OCI-LY7 (cell line): ENCODE measurements around the gene TPSG1. TPM values are rescaled to one million over a fixed set of nuclear protein-coding genes. Genes with fewer than 3 reads are reported as not detected.

Experiments
- Bru-seq: library from RNA; stranded (reverse); fragments of 400-500 nt; gene quantifications from one replicate; lab custom pipeline; 2021; lab: Mats Ljungman, UMichigan
- BruChase-seq, 2 experiments: library from RNA; stranded (reverse); fragments of 400-500 nt; gene quantifications; one replicate each; lab custom pipeline; 2021; lab: Mats Ljungman, UMichigan
- BruUV-seq: library from RNA; stranded (reverse); fragments of 400-500 nt; replicated peaks from 2 replicates; lab custom pipeline; 2021; lab: Mats Ljungman, UMichigan
- CTCF ChIA-PET: fragments of 300-600 bp; sonication (Branson Sonifier 250); formaldehyde crosslinking; loops from one replicate; lab custom pipeline; 2022; ENCODE audit warnings: antibody characterized with exemption; ENCODE audit not compliant: unreplicated experiment; lab: Charles Lee
- POLR2A ChIA-PET: fragments of 300-600 bp; sonication (Branson Sonifier 250); formaldehyde crosslinking; loops from one replicate; lab custom pipeline; 2022; ENCODE audit warnings: antibody characterized with exemption; lab: Charles Lee
- DNase-seq: peaks from one replicate; pipeline ENCODE4 v3.0.0-alpha.2; 2015; ENCODE audit warnings: low spot score
- H2AFZ ChIP-seq: fragments of 200-600 bp; sonication (generic), shearing (Covaris generic); 2 replicates; pipeline ENCODE4 v1.6.1; 2014; ENCODE audit warnings: mild to moderate bottlenecking, antibody characterized with exemption, low read length, moderate library complexity
- H3K27ac ChIP-seq: fragments of 200-600 bp; sonication (generic); 2 replicates; pipeline ENCODE4 v1.5.1; 2014; ENCODE audit warnings: mixed run types, low read depth, mild to moderate bottlenecking, moderate library complexity, low read length, inconsistent platforms; ENCODE audit not compliant: poor library complexity, severe bottlenecking
- H3K36me3 ChIP-seq: fragments of 200-600 bp; sonication (generic); 2 replicates; pipeline ENCODE4 v1.6.1; 2014; ENCODE audit warnings: mild to moderate bottlenecking, antibody characterized with exemption, low read length, moderate library complexity, mixed read lengths; ENCODE audit not compliant: insufficient read depth
- H3K4me1 ChIP-seq: fragments of 200-600 bp; sonication (generic); 2 replicates; pipeline ENCODE4 v1.5.1; 2014; ENCODE audit warnings: mild to moderate bottlenecking, low read length; ENCODE audit not compliant: insufficient read depth, poor library complexity, severe bottlenecking
- H3K4me2 ChIP-seq: fragments of 200-600 bp; sonication (generic); 2 replicates; pipeline ENCODE4 v1.6.1; 2014; ENCODE audit warnings: mild to moderate bottlenecking, low read length
- H3K4me3 ChIP-seq: fragments of 200-600 bp; sonication (generic); 2 replicates; pipeline ENCODE4 v1.5.1; 2014; ENCODE audit warnings: mild to moderate bottlenecking, low read depth, low read length; ENCODE audit not compliant: poor library complexity, severe bottlenecking
- H3K79me2 ChIP-seq: fragments of 200-600 bp; sonication (generic); 2 replicates; pipeline ENCODE4 v1.6.1; 2016; ENCODE audit warnings: low read depth, mild to moderate bottlenecking, low read length, moderate library complexity, mixed read lengths; ENCODE audit not compliant: insufficient read depth
- H3K9me2 ChIP-seq: fragments of 200-600 bp; sonication (generic); 2 replicates; pipeline ENCODE4 v1.6.1; 2016; ENCODE audit warnings: mild to moderate bottlenecking, low read length, mixed read lengths; ENCODE audit not compliant: insufficient read depth
- H3K9me3 ChIP-seq: fragments of 200-600 bp; sonication (generic); 2 replicates; pipeline ENCODE4 v1.6.1; 2014; ENCODE audit warnings: mild to moderate bottlenecking, mixed run types, low read length, mixed read lengths
- H4K20me1 ChIP-seq: fragments of 200-600 bp; sonication (generic); 2 replicates; pipeline ENCODE4 v1.6.1; 2014; ENCODE audit warnings: mild to moderate bottlenecking, antibody characterized with exemption, low read length, moderate library complexity, mixed read lengths; ENCODE audit not compliant: insufficient read depth
- EZH2phosphoT487 ChIP-seq: fragments of 200-600 bp; sonication (generic); IDR thresholded peaks from 2 replicates; pipeline ENCODE4 v1.6.1; 2018; ENCODE audit warnings: low read depth, borderline replicate concordance, mild to moderate bottlenecking, mixed run types, antibody characterized with exemption, low read length, moderate library complexity, mixed read lengths
- intact Hi-C: fragments of 100-400 bp; cut with micrococcal nuclease; formaldehyde crosslinking; loops from one replicate; pipeline ENCODE4 v1.10.0; 2022; ENCODE audit not compliant: unreplicated experiment
- long read RNA-seq: library from polyadenylated mRNA; stranded (forward); transcript quantifications from one replicate; pipeline ENCODE4 v2.0.0, GENCODE V29; 2022
- total RNA-seq, 2 experiments: library from RNA; depleted of rRNA in 1 of 2; stranded (reverse); fragments of >200 nt in 1 of 2; shearing (Covaris generic) in 1 of 2; gene quantifications; 2 replicates each; pipeline ENCODE4 v1.2.3, GENCODE V29; 2014 to 2022
- TF ChIP-seq, protein P1 (sequence below): fragments of 200-600 bp; sonication (generic); conservative IDR thresholded peaks from 2 replicates; pipeline ENCODE4 v1.5.1; 2014; ENCODE audit warnings: mild to moderate bottlenecking, antibody characterized with exemption, low read length, moderate library complexity, mixed read lengths

Gene TPSG1
- total RNA-seq (2014; rRNA removed; shearing (Covaris generic)), result not detected in 2 replicates
- not detected in 2 replicates for total RNA-seq (2022)
- not detected for Bru-seq, nascent RNA
- not detected for BruChase-seq, experiment 1, labeled RNA remaining after a 6-hour chase
- not detected for BruChase-seq, experiment 2, labeled RNA remaining after a 2-hour chase
- long read RNA-seq, result 0 reads

DNA sequence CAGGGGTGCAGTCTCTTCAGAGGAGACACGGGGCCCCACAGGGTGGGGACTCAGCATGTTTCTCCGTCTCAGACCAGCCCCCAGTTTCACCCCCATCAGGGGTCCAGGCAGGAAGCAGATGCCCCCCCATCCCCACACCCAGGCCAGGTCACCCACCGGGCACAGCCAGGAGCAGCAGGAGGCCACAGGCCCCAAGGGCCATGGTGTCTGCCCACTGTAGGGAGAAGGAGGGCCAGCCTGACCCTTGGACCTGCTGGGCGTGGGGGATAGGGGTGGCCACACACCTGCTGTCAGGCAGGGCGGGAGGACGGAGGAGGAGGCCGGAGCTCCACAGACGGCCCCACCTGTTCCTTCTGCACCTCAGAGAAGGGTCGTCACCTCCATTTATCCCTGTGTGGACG is at the start of gene TPSG1:
Gene TPSG1, minus strand, starts transcription at position 218 of the 401 bp plus-strand sequence. Its CDS starts 16 bp downstream, at position 202.
- no peak for DNase-seq
- Histone ChIP-seq H3K9me2 (no peaks in the 10 kb centered on the region), H3K4me2 (no peak within 1 kb of the TSS), H3K4me1 (no peaks in the 10 kb centered on the region), H3K27ac (no peak within 1 kb of the TSS), H3K36me3 (no peaks in the 10 kb centered on the region), H3K9me3 (no peaks in the 10 kb centered on the region), H3K79me2 (no peaks in the 10 kb centered on the region), H2AFZ (no peak within 1 kb of the TSS), H4K20me1 (no peaks in the 10 kb centered on the region), H3K4me3 (no peak within 1 kb of the TSS)
- TF ChIP-seq, protein P1, sequence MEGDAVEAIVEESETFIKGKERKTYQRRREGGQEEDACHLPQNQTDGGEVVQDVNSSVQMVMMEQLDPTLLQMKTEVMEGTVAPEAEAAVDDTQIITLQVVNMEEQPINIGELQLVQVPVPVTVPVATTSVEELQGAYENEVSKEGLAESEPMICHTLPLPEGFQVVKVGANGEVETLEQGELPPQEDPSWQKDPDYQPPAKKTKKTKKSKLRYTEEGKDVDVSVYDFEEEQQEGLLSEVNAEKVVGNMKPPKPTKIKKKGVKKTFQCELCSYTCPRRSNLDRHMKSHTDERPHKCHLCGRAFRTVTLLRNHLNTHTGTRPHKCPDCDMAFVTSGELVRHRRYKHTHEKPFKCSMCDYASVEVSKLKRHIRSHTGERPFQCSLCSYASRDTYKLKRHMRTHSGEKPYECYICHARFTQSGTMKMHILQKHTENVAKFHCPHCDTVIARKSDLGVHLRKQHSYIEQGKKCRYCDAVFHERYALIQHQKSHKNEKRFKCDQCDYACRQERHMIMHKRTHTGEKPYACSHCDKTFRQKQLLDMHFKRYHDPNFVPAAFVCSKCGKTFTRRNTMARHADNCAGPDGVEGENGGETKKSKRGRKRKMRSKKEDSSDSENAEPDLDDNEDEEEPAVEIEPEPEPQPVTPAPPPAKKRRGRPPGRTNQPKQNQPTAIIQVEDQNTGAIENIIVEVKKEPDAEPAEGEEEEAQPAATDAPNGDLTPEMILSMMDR, result no peak
- no peak for TF ChIP-seq EZH2phosphoT487
- no TSS peak for BruUV-seq
- ChIA-PET CTCF (no interaction called here), POLR2A (no interaction called here)
- intact Hi-C loops, result no loop called here

DNA sequence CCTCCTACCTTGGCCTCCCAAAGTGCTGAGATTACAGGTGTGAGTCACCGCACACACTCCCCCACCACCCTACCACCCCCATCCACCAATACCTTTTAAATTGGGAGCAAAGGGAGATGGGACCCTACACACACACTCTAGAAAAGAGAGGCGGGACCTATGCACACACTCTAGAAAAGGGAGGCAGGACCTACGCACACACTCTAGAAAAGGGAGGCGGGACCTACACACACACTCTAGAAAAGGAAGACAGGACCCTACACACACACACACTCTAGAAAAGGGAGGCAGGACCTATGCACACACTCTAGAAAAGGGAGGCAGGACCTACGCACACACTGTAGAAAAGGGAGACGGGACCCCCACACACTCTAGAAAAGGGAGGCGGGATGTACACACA is 49.7 kb upstream of the TPSG1 start:
- Histone ChIP-seq H3K4me1 (no peaks in the 10 kb centered on the region), H3K36me3 (no peaks in the 10 kb centered on the region), H2AFZ (no peak overlapping the region), H4K20me1 (no peaks in the 10 kb centered on the region), H3K79me2 (no peaks in the 10 kb centered on the region), H3K27ac (no peak overlapping the region), H3K9me3 (no peaks in the 10 kb centered on the region), H3K4me2 (no peak overlapping the region), H3K4me3 (no peak overlapping the region), H3K9me2 (no peaks in the 10 kb centered on the region)
- ChIA-PET CTCF (no interaction called here), POLR2A (no interaction called here)
- no peak for TF ChIP-seq EZH2phosphoT487
- TF ChIP-seq, protein P1, result no peak
- intact Hi-C loops, result no loop called here
- no TSS peak for BruUV-seq
- DNase-seq, result no peak

DNA sequence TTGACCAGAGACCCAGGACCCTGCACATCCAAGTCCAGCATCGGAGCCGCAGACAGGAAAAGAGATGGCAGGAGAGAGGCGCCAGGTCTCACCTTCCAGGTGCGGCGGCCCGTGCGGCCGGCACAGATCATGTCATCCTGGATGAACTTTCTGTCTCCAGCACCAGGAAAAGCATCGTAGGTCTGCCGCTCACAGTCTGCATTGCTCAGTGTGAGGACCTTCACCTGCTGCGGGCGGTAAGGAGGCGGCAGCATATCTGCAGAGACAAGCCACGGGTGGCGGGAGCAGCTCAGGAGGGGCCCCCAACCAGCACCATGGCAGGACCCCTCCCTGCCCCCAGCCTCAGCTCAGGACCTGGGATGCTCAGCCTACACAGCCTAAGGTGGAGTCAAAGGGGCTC is 48.7 kb upstream of the TPSG1 start:
- no peak overlapping the region for H3K4me3 ChIP-seq
- no peak for DNase-seq
- intact Hi-C loops, result no loop called here
- H4K20me1 ChIP-seq, result no peaks in the 10 kb centered on the region
- H3K9me2 ChIP-seq, result no peaks in the 10 kb centered on the region
- H3K79me2 ChIP-seq, result no peaks in the 10 kb centered on the region
- no TSS peak for BruUV-seq
- H3K4me1 ChIP-seq, result no peaks in the 10 kb centered on the region
- no peaks in the 10 kb centered on the region for H3K9me3 ChIP-seq
- no peak overlapping the region for H3K4me2 ChIP-seq
- H3K36me3 ChIP-seq, result no peaks in the 10 kb centered on the region
- ChIA-PET POLR2A (no interaction called here), CTCF (no interaction called here)
- TF ChIP-seq, protein P1, result no peak
- TF ChIP-seq EZH2phosphoT487, result no peak
- no peak overlapping the region for H3K27ac ChIP-seq
- H2AFZ ChIP-seq, result no peak overlapping the region
